Measurements from ENCODE around the gene EMP1. TPM values are rescaled to one million over a fixed set of nuclear protein-coding genes. Genes with fewer than 3 reads are reported as not detected.

The EMP1 gene, protein sequence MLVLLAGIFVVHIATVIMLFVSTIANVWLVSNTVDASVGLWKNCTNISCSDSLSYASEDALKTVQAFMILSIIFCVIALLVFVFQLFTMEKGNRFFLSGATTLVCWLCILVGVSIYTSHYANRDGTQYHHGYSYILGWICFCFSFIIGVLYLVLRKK
- 1 to 10 TPM; 1.4 to 4.2 TPM for total RNA-seq

DNA sequence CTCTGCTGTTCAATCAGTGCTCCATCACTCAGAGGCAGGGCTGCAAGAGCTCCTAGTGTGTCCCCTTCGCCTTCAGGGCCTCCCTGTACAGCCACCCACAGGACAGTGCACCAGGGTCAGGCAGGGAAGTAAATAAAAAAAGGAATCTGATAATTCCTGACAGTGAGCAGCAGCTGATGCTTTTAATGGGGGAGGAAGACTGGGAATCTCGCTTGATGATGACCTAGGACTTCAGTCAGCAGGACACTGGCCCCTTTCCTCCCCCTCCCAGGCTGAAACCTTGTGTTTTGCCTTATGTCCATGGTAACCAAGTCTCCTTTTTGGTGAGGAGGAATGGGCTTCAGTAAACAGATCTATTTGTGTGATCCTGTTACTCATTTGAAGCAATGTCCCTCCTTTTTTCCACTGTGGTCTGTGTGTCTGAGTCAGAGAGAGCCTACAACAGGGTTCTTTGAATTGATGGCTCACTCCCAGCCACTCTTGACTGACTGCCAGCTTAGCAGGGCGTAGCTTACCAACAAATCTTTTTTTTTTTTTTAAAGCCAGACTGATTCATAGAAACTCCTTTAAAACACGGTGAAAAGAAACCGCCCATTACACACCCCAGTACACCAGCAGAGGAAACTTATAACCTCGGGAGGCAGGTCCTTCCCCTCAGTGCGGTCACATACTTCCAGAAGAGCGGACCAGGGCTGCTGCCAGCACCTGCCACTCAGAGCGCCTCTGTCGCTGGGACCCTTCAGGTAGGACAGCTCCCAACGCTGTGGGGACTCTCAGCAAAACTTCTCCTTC, at the start of gene EMP1:
Gene EMP1 (plus strand): TSS at position 597 of the 792 bp plus-strand sequence. CDS start 14,785 bp downstream, outside the sequence.
- Mint-ChIP-seq H3K9me3 (no peaks in the 10 kb centered on the region), H3K27ac (peak within 1 kb of the TSS in 1 of 2 donors; percentile 54), H3K4me3 (peak within 1 kb of the TSS; percentile 69), H3K27me3 (peaks cover 18 to 40% of the 10 kb centered on the region in 2 donors), H3K4me1 (ENCODE audit: low read depth in 2 of 2) (peaks cover 15 to 19% of the 10 kb centered on the region in 2 donors), H3K36me3 (no peaks in the 10 kb centered on the region)
- peak; percentile 89 to 95 for ATAC-seq
- DNase-seq (ENCODE audit: low spot score), result no peak

GRCh38 chr12:13147688-13148484, 48.6 kb upstream of the EMP1 start:
- no peaks in the 10 kb centered on the region for H3K36me3 Mint-ChIP-seq
- H3K27me3 Mint-ChIP-seq, result peaks cover 14 to 36% of the 10 kb centered on the region in 2 donors
- peaks cover 0 to 2% of the 10 kb centered on the region in 2 donors for H3K4me1 Mint-ChIP-seq (ENCODE audit: low read depth in 2 of 2)
- DNase-seq (ENCODE audit: low spot score), result no peak
- no peak for ATAC-seq
- no peak overlapping the region for H3K4me3 Mint-ChIP-seq
- H3K27ac Mint-ChIP-seq, result no peak overlapping the region
- H3K9me3 Mint-ChIP-seq, result no peaks in the 10 kb centered on the region

- Mint-ChIP-seq H3K27ac (no peak overlapping the region), H3K27me3 (peaks cover 14 to 38% of the 10 kb centered on the region in 2 donors), H3K9me3 (no peaks in the 10 kb centered on the region), H3K36me3 (no peaks in the 10 kb centered on the region), H3K4me1 (ENCODE audit: low read depth in 2 of 2) (peaks cover 0 to 2% of the 10 kb centered on the region in 2 donors), H3K4me3 (no peak overlapping the region)
- DNase-seq (ENCODE audit: low spot score) (no peak), ATAC-seq (no peak)
Observed at GRCh38 chr12:13148485-13148847, 48.1 kb upstream of the EMP1 start.

GRCh38 chr12:13149411-13149810, 47.1 kb upstream of the EMP1 start:
- Mint-ChIP-seq H3K4me1 (ENCODE audit: low read depth in 2 of 2) (peaks cover 0 to 2% of the 10 kb centered on the region in 2 donors), H3K27ac (no peak overlapping the region), H3K9me3 (no peaks in the 10 kb centered on the region), H3K36me3 (no peaks in the 10 kb centered on the region), H3K4me3 (no peak overlapping the region), H3K27me3 (peaks cover 18 to 45% of the 10 kb centered on the region in 2 donors)
- no peak for DNase-seq (ENCODE audit: low spot score)
- ATAC-seq, result no peak

DNA sequence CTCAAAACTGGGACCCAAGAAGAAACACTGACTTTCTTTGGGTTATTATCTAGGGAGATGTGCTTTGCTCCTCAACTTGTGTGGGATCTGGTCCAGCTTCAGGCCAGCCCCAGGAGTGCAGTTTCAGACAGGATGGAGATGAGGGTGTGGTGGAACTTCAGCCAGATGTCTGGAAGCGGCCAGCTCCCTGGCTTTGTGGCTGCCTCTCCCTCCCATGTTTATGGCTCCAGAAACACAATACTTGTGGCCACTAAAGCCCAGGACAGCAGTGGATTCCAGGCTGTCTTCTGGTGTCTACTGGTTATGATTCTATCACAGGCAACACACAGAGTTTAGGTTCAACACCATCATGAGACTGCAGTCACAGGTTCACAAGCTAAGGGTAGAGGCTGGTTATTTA, 44.2 kb upstream of the EMP1 start:
- no peaks in the 10 kb centered on the region for H3K36me3 Mint-ChIP-seq
- peaks cover 0 to 2% of the 10 kb centered on the region in 2 donors for H3K4me1 Mint-ChIP-seq (ENCODE audit: low read depth in 2 of 2)
- no peak for DNase-seq (ENCODE audit: low spot score)
- peaks cover 19 to 58% of the 10 kb centered on the region in 2 donors for H3K27me3 Mint-ChIP-seq
- H3K27ac Mint-ChIP-seq, result no peak overlapping the region
- no peak overlapping the region for H3K4me3 Mint-ChIP-seq
- no peaks in the 10 kb centered on the region for H3K9me3 Mint-ChIP-seq
- peak in 1 of 2 donors; percentile 24 for ATAC-seq

DNA sequence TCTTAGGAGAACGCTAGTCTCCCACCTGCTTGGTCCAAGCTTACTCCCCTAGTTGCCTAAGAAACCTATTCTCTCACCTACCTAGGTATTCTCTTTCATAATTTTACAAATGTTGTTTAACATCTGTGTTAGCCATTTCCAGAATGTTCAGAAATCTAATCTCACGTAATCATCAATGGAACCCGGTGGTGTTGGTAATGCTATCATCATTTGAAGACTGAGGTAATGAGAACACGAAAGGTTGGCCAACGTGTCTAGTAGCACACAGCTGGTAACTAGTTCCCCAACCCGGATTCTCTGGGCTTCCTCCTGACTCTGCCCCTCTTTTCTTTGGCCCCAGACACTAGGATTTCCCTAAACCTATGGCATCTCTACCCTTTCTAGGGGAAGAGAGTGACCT, 43.8 kb upstream of the EMP1 start:
- H3K4me1 Mint-ChIP-seq (ENCODE audit: low read depth in 2 of 2), result peaks cover 0 to 2% of the 10 kb centered on the region in 2 donors
- no peaks in the 10 kb centered on the region for H3K36me3 Mint-ChIP-seq
- no peak overlapping the region for H3K27ac Mint-ChIP-seq
- H3K9me3 Mint-ChIP-seq, result no peaks in the 10 kb centered on the region
- DNase-seq (ENCODE audit: low spot score), result no peak
- no peak for ATAC-seq
- H3K4me3 Mint-ChIP-seq, result no peak overlapping the region
- H3K27me3 Mint-ChIP-seq, result peaks cover 17 to 53% of the 10 kb centered on the region in 2 donors

GRCh38 chr12:13153180-13153579, 43.3 kb upstream of the EMP1 start:
- Mint-ChIP-seq H3K4me3 (no peak overlapping the region), H3K9me3 (no peaks in the 10 kb centered on the region), H3K4me1 (ENCODE audit: low read depth in 2 of 2) (peaks cover 0 to 2% of the 10 kb centered on the region in 2 donors), H3K36me3 (no peaks in the 10 kb centered on the region), H3K27me3 (peaks cover 15 to 49% of the 10 kb centered on the region in 2 donors), H3K27ac (no peak overlapping the region)
- DNase-seq (ENCODE audit: low spot score) (no peak), ATAC-seq (no peak)

- peaks cover 13 to 41% of the 10 kb centered on the region in 2 donors for H3K27me3 Mint-ChIP-seq
- no peak overlapping the region for H3K27ac Mint-ChIP-seq
- H3K36me3 Mint-ChIP-seq, result no peaks in the 10 kb centered on the region
- ATAC-seq (no peak), DNase-seq (ENCODE audit: low spot score) (no peak)
- H3K4me1 Mint-ChIP-seq (ENCODE audit: low read depth in 2 of 2), result peaks cover 0 to 2% of the 10 kb centered on the region in 2 donors
- H3K9me3 Mint-ChIP-seq, result no peaks in the 10 kb centered on the region
- no peak overlapping the region for H3K4me3 Mint-ChIP-seq
Observed at GRCh38 chr12:13154027-13154538, 42.4 kb upstream of the EMP1 start.

DNA sequence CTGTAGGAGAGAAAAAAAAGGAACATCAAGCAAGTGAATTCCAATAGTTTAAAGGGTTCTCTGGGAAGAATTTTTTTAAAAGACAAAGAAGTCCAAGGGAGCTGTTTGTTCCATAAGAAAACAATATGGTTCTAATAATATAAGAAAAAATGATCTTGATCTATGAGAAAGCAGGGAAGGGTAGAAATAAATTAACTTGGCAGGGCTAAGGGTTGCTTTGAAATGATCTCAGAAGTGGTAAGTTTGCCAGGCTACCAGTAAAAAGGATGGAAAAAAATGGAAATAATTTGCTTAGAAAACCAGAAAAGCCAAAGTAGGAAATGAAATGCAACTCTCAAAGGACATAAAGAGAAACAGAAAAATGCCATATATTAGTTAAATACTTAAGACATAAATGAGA, 41.7 kb upstream of the EMP1 start:
- H3K4me1 Mint-ChIP-seq (ENCODE audit: low read depth in 2 of 2), result peaks cover 0 to 2% of the 10 kb centered on the region in 2 donors

GRCh38 chr12:13156277-13156676, 40.2 kb upstream of the EMP1 start:
- H3K4me1 Mint-ChIP-seq (ENCODE audit: low read depth in 2 of 2), result peaks cover 0 to 2% of the 10 kb centered on the region in 2 donors
- peaks cover 11 to 22% of the 10 kb centered on the region in 2 donors for H3K27me3 Mint-ChIP-seq
- H3K27ac Mint-ChIP-seq, result no peak overlapping the region
- no peak overlapping the region for H3K4me3 Mint-ChIP-seq
- H3K9me3 Mint-ChIP-seq, result no peaks in the 10 kb centered on the region
- no peak for ATAC-seq
- H3K36me3 Mint-ChIP-seq, result no peaks in the 10 kb centered on the region
- DNase-seq (ENCODE audit: low spot score), result no peak

More for the DNA sequence above, 41.7 kb upstream of the EMP1 start:
- Mint-ChIP-seq H3K36me3 (no peaks in the 10 kb centered on the region), H3K27me3 (peaks cover 11 to 33% of the 10 kb centered on the region in 2 donors), H3K27ac (no peak overlapping the region), H3K4me3 (no peak overlapping the region), H3K9me3 (no peaks in the 10 kb centered on the region)
- DNase-seq (ENCODE audit: low spot score) (no peak), ATAC-seq (no peak)

DNA sequence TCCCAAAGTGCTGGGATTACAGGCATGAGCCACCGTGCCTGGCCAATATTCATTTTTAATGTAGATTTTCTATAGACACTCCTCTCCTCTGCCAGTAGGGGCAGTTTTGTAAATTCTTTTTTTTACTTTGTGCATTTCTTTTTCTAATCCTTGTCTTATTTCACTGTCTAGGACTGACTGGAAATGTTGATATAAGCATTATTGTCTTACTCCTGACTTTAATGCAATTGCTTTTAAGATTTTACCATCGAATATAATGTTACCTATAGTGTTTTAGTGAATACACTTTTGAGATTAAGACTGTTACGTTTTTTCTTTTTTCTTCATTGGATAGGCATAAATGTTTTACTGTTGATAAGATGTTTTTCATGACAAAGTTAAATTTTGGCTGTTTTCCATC, 35.4 kb upstream of the EMP1 start:
- Mint-ChIP-seq H3K4me3 (no peak overlapping the region), H3K27ac (no peak overlapping the region), H3K4me1 (ENCODE audit: low read depth in 2 of 2) (peaks cover 0 to 12% of the 10 kb centered on the region in 2 donors), H3K36me3 (no peaks in the 10 kb centered on the region), H3K9me3 (no peaks in the 10 kb centered on the region), H3K27me3 (peaks cover 5 to 7% of the 10 kb centered on the region in 2 donors)
- no peak for DNase-seq (ENCODE audit: low spot score)
- ATAC-seq, result no peak

DNA sequence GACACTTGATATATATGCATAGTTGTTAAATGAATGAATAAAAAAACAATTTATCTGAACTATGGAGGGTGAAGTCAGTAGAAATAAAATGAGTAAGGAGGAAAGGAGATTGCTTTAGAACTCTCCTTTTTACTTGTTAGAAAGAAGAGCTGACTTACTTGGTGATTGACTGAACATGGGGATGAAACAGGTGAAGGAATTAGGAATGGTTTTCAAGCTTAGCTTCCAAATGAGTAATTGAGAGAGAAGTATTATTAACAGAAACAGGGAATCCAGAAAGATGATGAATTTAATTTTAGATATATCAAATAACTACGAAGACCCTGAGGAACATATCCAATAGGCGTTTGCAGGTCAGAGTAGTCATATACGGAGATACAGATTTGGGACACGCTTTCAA, 33.6 kb upstream of the EMP1 start:
- H3K4me3 Mint-ChIP-seq, result no peak overlapping the region
- H3K9me3 Mint-ChIP-seq, result no peaks in the 10 kb centered on the region
- no peaks in the 10 kb centered on the region for H3K36me3 Mint-ChIP-seq
- DNase-seq (ENCODE audit: low spot score) (no peak), ATAC-seq (no peak)
- peaks cover 0 to 10% of the 10 kb centered on the region in 2 donors for H3K4me1 Mint-ChIP-seq (ENCODE audit: low read depth in 2 of 2)
- H3K27ac Mint-ChIP-seq, result no peak overlapping the region
- H3K27me3 Mint-ChIP-seq, result peaks cover 0 to under 1% of the 10 kb centered on the region in 2 donors

GRCh38 chr12:13163868-13164635, 32.5 kb upstream of the EMP1 start:
- DNase-seq (ENCODE audit: low spot score) (no peak), ATAC-seq (no peak)
- H3K27me3 Mint-ChIP-seq, result peaks cover 6 to 8% of the 10 kb centered on the region in 2 donors
- no peaks in the 10 kb centered on the region for H3K36me3 Mint-ChIP-seq
- H3K27ac Mint-ChIP-seq, result no peak overlapping the region
- H3K4me3 Mint-ChIP-seq, result no peak overlapping the region
- H3K4me1 Mint-ChIP-seq (ENCODE audit: low read depth in 2 of 2), result peaks cover 0 to 10% of the 10 kb centered on the region in 2 donors
- no peaks in the 10 kb centered on the region for H3K9me3 Mint-ChIP-seq
